GM12875 (cell line): ENCODE data around the gene BICC1.

Experiments used
- H3K4me3 ChIP-seq: one replicate; pipeline ENCODE4 v1.5.1; 2011; ENCODE audit warnings: low read depth, low read length, control low read depth
- CTCF ChIP-seq: IDR thresholded peaks from 2 replicates; pipeline ENCODE4 v1.5.1; 2011; ENCODE audit warnings: low read depth, mild to moderate bottlenecking, control low read depth, inconsistent platforms, low read length, moderate library complexity, borderline replicate concordance; ENCODE audit not compliant: insufficient read depth

Gene BICC1

GRCh38 chr10:58512491-58513187, at the start of gene BICC1:
Gene BICC1, plus strand, starts transcription at chr10:58512872. Its CDS starts 272 bp downstream, at chr10:58513144.
- TF ChIP-seq CTCF: no peak
- H3K4me3 ChIP-seq: no peak within 1 kb of the TSS

GRCh38 chr10:58464956-58465355, 47.7 kb upstream of the BICC1 start:
- no peak overlapping the region for H3K4me3 ChIP-seq
- no peak for TF ChIP-seq CTCF

GRCh38 chr10:58465629-58466028, 47.0 kb upstream of the BICC1 start:
- TF ChIP-seq CTCF: no peak
- no peak overlapping the region for H3K4me3 ChIP-seq

GRCh38 chr10:58467931-58468635, 44.6 kb upstream of the BICC1 start:
- H3K4me3 ChIP-seq: no peak overlapping the region
- no peak for TF ChIP-seq CTCF

- H3K4me3 ChIP-seq: no peak overlapping the region
- TF ChIP-seq CTCF: no peak
These were observed 38.7 kb upstream of the BICC1 start for GRCh38 chr10:58473976-58474375.

- no peak for TF ChIP-seq CTCF
- H3K4me3 ChIP-seq: no peak overlapping the region
These were observed 37.1 kb upstream of the BICC1 start for GRCh38 chr10:58475322-58476277.
